A673 (cell line): ENCODE data around the gene MEG3.

Source experiments
- CTCF ChIP-seq: fragments of 300-800, 200-600 bp; sonication (generic); conservative IDR thresholded peaks from 2 replicates; pipeline ENCODE4 v1.5.1; 2017; ENCODE audit warnings: low read depth, mild to moderate bottlenecking, antibody characterized with exemption, low read length, moderate library complexity, mixed read lengths
- EZH2 ChIP-seq: fragments of 200-600 bp; sonication (generic); IDR thresholded peaks from 2 replicates; pipeline ENCODE4 v1.6.1; 2017; ENCODE audit warnings: borderline replicate concordance, low read depth, mild to moderate bottlenecking, mixed read lengths, antibody characterized with exemption, low read length; ENCODE audit not compliant: poor library complexity, severe bottlenecking

- TF ChIP-seq CTCF, result no peak
- no peak for TF ChIP-seq EZH2
Measured at GRCh38 chr14:100807979-100808734, 17.8 kb upstream of the MEG3 start.
